Measurements from ENCODE around the gene ELFN2. TPM values are rescaled to one million over a fixed set of nuclear protein-coding genes. Genes with fewer than 3 reads are reported as not detected.

Gene ELFN2
- total RNA-seq, 4 donors from 2014 or later: 0.30 to 0.76 TPM; not detected in 2

GRCh38 chr22:37397226-37397625 lies 30.1 kb downstream of the ELFN2 start:
- no peaks in the 10 kb centered on the region for H3K9me3 ChIP-seq
- no peaks in the 10 kb centered on the region for H3K36me3 ChIP-seq
- no peaks in the 10 kb centered on the region for H3K27me3 ChIP-seq
- intact Hi-C loops (cut with DNase I; ENCODE audit: low total_unique reads): no loop called here
- H3K4me1 ChIP-seq: no peaks in the 10 kb centered on the region
- TF ChIP-seq POLR2A (IDR thresholded peaks at IDR 0.05): no peak
- TF ChIP-seq, protein P1, sequence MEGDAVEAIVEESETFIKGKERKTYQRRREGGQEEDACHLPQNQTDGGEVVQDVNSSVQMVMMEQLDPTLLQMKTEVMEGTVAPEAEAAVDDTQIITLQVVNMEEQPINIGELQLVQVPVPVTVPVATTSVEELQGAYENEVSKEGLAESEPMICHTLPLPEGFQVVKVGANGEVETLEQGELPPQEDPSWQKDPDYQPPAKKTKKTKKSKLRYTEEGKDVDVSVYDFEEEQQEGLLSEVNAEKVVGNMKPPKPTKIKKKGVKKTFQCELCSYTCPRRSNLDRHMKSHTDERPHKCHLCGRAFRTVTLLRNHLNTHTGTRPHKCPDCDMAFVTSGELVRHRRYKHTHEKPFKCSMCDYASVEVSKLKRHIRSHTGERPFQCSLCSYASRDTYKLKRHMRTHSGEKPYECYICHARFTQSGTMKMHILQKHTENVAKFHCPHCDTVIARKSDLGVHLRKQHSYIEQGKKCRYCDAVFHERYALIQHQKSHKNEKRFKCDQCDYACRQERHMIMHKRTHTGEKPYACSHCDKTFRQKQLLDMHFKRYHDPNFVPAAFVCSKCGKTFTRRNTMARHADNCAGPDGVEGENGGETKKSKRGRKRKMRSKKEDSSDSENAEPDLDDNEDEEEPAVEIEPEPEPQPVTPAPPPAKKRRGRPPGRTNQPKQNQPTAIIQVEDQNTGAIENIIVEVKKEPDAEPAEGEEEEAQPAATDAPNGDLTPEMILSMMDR (IDR thresholded peaks at IDR 0.05): no peak
- no peak for DNase-seq
- H3K27ac ChIP-seq: no peak overlapping the region
- H3K4me3 ChIP-seq: no peak overlapping the region

DNA sequence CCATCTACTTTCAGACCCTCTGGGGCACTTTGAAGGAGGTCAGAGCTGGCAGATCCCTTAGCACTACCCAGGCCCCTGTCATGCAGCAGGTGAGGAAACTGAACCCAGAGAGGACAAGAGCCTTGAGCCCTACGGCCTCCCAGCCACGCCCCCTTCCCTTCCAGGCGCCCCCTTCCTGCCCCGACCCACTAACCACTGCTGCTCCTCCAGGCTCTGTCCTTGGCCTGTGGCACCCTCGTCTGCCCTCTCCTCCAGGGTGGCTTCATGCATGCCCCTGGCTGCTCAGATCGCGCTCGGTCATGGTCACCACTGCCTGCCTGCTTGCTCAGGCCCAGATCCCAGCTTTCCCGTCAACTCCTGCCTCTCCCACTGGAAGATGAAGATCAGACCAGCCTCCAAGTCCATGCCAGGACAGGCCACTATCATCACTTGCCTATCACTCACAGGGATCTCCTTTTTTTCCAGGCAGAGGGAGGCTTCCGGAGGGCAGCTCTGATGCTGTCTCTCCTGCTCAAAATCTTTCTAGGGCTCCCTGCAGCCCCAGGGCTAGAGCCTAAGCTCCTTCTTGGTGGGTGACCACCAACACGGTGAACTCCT lies 30.7 kb downstream of the ELFN2 start:
- no peaks in the 10 kb centered on the region for H3K4me1 ChIP-seq
- DNase-seq: no peak
- H3K27ac ChIP-seq: no peak overlapping the region
- no peaks in the 10 kb centered on the region for H3K36me3 ChIP-seq
- H3K27me3 ChIP-seq: no peaks in the 10 kb centered on the region
- TF ChIP-seq, protein P1 (IDR thresholded peaks at IDR 0.05): no peak
- TF ChIP-seq POLR2A (IDR thresholded peaks at IDR 0.05): no peak
- no peaks in the 10 kb centered on the region for H3K9me3 ChIP-seq
- no peak overlapping the region for H3K4me3 ChIP-seq
- intact Hi-C loops (cut with DNase I; ENCODE audit: low total_unique reads): no loop called here

DNA sequence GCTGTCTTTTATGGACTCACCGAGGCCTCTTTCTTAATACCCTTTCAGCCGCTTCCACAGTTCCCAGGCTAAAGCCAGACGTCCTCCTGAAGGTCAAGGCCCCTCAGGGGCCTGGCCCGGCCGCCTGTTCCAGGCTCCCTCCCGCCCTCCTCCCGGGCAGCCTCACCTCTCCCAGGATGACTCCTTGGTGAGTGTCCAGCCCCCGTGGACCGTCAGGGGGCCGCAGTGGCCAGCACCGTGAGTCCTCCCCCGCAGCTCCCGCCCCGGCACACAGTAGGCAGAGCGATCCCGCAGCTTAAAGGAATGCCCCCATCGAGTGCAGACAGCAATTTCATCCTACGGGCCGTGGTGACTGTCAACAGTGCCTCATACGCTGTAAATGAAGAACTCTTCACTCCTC lies 32.9 kb downstream of the ELFN2 start:
- no peak for DNase-seq
- intact Hi-C loops (cut with DNase I; ENCODE audit: low total_unique reads): no loop called here
- no peaks in the 10 kb centered on the region for H3K27me3 ChIP-seq

DNA sequence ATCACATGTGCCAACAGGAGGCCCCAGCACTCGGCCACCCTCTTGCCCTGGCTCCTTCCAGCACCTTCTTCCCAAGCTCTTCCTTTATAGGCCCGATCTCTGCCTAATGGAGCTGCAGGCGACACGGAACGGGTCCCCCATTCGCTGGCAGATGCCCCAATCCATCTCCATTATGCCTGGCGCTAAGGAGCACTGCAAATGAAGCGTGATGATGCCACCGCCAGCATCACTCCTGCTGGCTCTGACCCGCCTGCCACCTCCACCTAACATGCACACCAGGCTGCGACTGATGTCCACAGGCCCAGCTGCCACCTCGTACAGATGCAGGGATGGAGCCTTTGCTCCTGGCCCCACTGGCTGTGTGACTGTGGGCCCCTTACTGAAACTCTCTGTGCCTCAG lies 33.5 kb downstream of the ELFN2 start:
- no peaks in the 10 kb centered on the region for H3K27me3 ChIP-seq
- intact Hi-C loops (cut with DNase I; ENCODE audit: low total_unique reads): no loop called here
- no peak overlapping the region for H3K27ac ChIP-seq
- no peaks in the 10 kb centered on the region for H3K36me3 ChIP-seq
- DNase-seq: no peak
- H3K9me3 ChIP-seq: no peaks in the 10 kb centered on the region
- no peak for TF ChIP-seq POLR2A (IDR thresholded peaks at IDR 0.05)
- TF ChIP-seq, protein P1 (IDR thresholded peaks at IDR 0.05): no peak
- no peak overlapping the region for H3K4me3 ChIP-seq
- H3K4me1 ChIP-seq: no peaks in the 10 kb centered on the region

More for the DNA sequence above, 32.9 kb downstream of the ELFN2 start:
- no peaks in the 10 kb centered on the region for H3K36me3 ChIP-seq
- no peak for TF ChIP-seq POLR2A (IDR thresholded peaks at IDR 0.05)
- TF ChIP-seq, protein P1 (IDR thresholded peaks at IDR 0.05): no peak
- H3K9me3 ChIP-seq: no peaks in the 10 kb centered on the region
- no peak overlapping the region for H3K4me3 ChIP-seq
- no peaks in the 10 kb centered on the region for H3K4me1 ChIP-seq
- no peak overlapping the region for H3K27ac ChIP-seq

DNA sequence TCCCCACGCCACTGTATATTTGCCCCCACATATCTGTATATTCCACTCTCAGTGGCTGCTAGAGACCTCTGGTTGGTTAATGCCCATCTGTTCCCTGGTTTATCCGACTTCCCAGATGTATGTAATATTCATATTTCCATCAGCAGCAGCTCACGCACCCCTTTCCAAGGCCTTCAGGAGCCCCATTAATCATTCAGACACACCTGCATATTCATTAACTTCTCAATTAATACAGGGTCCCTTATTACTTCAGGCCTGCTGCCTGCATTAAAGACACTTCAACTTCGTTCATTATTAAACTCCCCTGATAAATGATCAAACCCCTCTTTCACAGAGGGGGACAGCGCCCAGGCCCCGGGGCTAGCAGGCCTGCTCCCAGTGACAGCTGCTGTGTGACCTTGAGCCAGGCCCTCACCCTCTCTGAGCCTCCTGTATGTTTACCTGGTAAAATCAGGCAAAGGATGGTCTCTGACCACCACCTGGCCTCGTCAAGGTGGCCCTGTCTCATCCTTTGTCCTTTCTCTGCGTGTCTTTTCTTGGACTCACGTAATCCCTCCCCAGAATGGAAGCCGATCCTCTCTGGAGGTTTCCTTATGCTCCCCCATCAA lies 34.5 kb downstream of the ELFN2 start:
- no peak overlapping the region for H3K27ac ChIP-seq
- intact Hi-C loops (cut with DNase I; ENCODE audit: low total_unique reads): no loop called here
- H3K4me1 ChIP-seq: no peaks in the 10 kb centered on the region
- TF ChIP-seq POLR2A (IDR thresholded peaks at IDR 0.05): no peak
- TF ChIP-seq, protein P1 (IDR thresholded peaks at IDR 0.05): no peak
- H3K4me3 ChIP-seq: no peak overlapping the region
- H3K9me3 ChIP-seq: no peaks in the 10 kb centered on the region
- H3K36me3 ChIP-seq: no peaks in the 10 kb centered on the region
- DNase-seq: no peak
- no peaks in the 10 kb centered on the region for H3K27me3 ChIP-seq
